ENCODE data around the gene TRIM46. TPM values are rescaled to one million over a fixed set of nuclear protein-coding genes. Genes with fewer than 3 reads are reported as not detected.

Gene TRIM46
- polyA plus RNA-seq, 1 experiment: 2.9 TPM

GRCh38 chr1:155206891-155207805, 33.5 kb downstream of the TRIM46 start:
- DNase-seq (ENCODE audit: low read depth, low spot score): peak; percentile 55
- ChIA-PET CTCF (interaction anchor here (0.5 to 5.4 kb wide), 22 partner anchors 9 to 295 kb away, joined by 3 to 55 read pairs (median 4); partner anchors contain the start of genes CLK2, KRTCAP2 and TRIM46), POLR2A (interaction anchor here (1.0 to 2.7 kb wide), 8 partner anchors 13 to 37 kb away, joined by 4 to 19 read pairs (median 8); partner anchors contain the start of gene KRTCAP2)
- TF ChIP-seq CTCF (IDR thresholded peaks at IDR 0.05; ENCODE audit: low read depth, low read length): peak; percentile 93
- H3K27me3 ChIP-seq (ENCODE audit: control insufficient read depth, insufficient read depth, low read length): no peaks in the 10 kb centered on the region
- peak overlapping the region; percentile 96 for H3K4me3 ChIP-seq (ENCODE audit: low read depth, low read length)
- peak overlapping the region; percentile 97 for H3K27ac ChIP-seq (ENCODE audit: low read depth, low read length)
- H3K9me3 ChIP-seq (ENCODE audit: control insufficient read depth, insufficient read depth, low read length): no peaks in the 10 kb centered on the region

GRCh38 chr1:155207806-155208540, 34.3 kb downstream of the TRIM46 start, which contains the start of gene THBS3:
THBS3 (minus strand) TSS chr1:155207897; CDS start chr1:155207876, 21 bp downstream.
- ChIA-PET CTCF (interaction anchor here (1.0 to 5.4 kb wide), 7 partner anchors 8 to 42 kb away, joined by 3 to 55 read pairs (median 11); partner anchors contain the start of gene KRTCAP2), POLR2A (interaction anchor here (1.0 to 2.7 kb wide), 7 partner anchors 13 to 36 kb away, joined by 5 to 19 read pairs (median 9); a partner anchor contains a TSS)
- Histone ChIP-seq H3K27ac (ENCODE audit: low read depth, low read length) (peak within 1 kb of the TSS; percentile 97), H3K9me3 (ENCODE audit: control insufficient read depth, insufficient read depth, low read length) (no peaks in the 10 kb centered on the region), H3K27me3 (ENCODE audit: control insufficient read depth, insufficient read depth, low read length) (no peaks in the 10 kb centered on the region), H3K4me3 (ENCODE audit: low read depth, low read length) (peak within 1 kb of the TSS; percentile 96)
- no peak for TF ChIP-seq CTCF (IDR thresholded peaks at IDR 0.05; ENCODE audit: low read depth, low read length)
- DNase-seq (ENCODE audit: low read depth, low spot score): no peak

GRCh38 chr1:155208541-155209311, 35.1 kb downstream of the TRIM46 start, which contains the start of gene MTX1:
MTX1 (plus strand) TSS chr1:155208695; CDS start chr1:155208805, 110 bp downstream.
- POLR2A ChIA-PET: interaction anchor here (1.0 to 2.5 kb wide), 6 partner anchors 15 to 36 kb away, joined by 4 to 19 read pairs (median 6); partner anchors contain the start of gene KRTCAP2

More at GRCh38 chr1:155208541-155209311, 35.1 kb downstream of the TRIM46 start, which contains the start of gene MTX1:
- TF ChIP-seq CTCF (IDR thresholded peaks at IDR 0.05; ENCODE audit: low read depth, low read length): no peak
- Histone ChIP-seq H3K4me3 (ENCODE audit: low read depth, low read length) (peak within 1 kb of the TSS; percentile 96), H3K27ac (ENCODE audit: low read depth, low read length) (peak within 1 kb of the TSS; percentile 97), H3K9me3 (ENCODE audit: control insufficient read depth, insufficient read depth, low read length) (no peaks in the 10 kb centered on the region), H3K27me3 (ENCODE audit: control insufficient read depth, insufficient read depth, low read length) (no peaks in the 10 kb centered on the region)
- CTCF ChIA-PET: interaction anchor here (1.0 to 5.4 kb wide), 6 partner anchors 15 to 41 kb away, joined by 3 to 55 read pairs (median 9); partner anchors contain the start of gene KRTCAP2
- no peak for DNase-seq (ENCODE audit: low read depth, low spot score)
